HG02981 (cell line): ENCODE data around the gene MAGI1.
"Not testable (repeated sequence)": the region's sequence is repeated elsewhere in the genome, so short reads cannot be mapped to it uniquely, and the experiment has no call there.

Source experiments
- ATAC-seq: cut with Tn5 transposase; IDR thresholded peaks from one replicate; pipeline ENCODE4 v1.9.1; 2021; ENCODE audit warnings: mild to moderate bottlenecking, moderate library complexity; ENCODE audit not compliant: unreplicated experiment

Gene MAGI1

GRCh38 chr3:65557899-65558564 is 480.7 kb downstream of the MAGI1 start:
- ATAC-seq: no peak

GRCh38 chr3:65556934-65557577 is 481.7 kb downstream of the MAGI1 start:
- no peak for ATAC-seq

- ATAC-seq: no peak
These were observed 486.3 kb downstream of the MAGI1 start for GRCh38 chr3:65552434-65552833.

- ATAC-seq: no peak
These were observed 486.8 kb downstream of the MAGI1 start for GRCh38 chr3:65551945-65552344.

GRCh38 chr3:65550137-65550536 is 488.6 kb downstream of the MAGI1 start:
- no peak for ATAC-seq

- no peak for ATAC-seq
These were observed 489.1 kb downstream of the MAGI1 start for GRCh38 chr3:65549626-65549959.

- ATAC-seq: no peak
These were observed 489.7 kb downstream of the MAGI1 start for GRCh38 chr3:65548848-65549625.

- ATAC-seq: no peak
These were observed 493.3 kb downstream of the MAGI1 start for GRCh38 chr3:65545429-65545828.

GRCh38 chr3:65543391-65543790 is 495.3 kb downstream of the MAGI1 start:
- not testable (repeated sequence) for ATAC-seq

GRCh38 chr3:65540666-65541065 is 498.1 kb downstream of the MAGI1 start:
- ATAC-seq: no peak

GRCh38 chr3:65539616-65540015 is 499.1 kb downstream of the MAGI1 start:
- ATAC-seq: no peak

GRCh38 chr3:65538101-65538500 is 500.6 kb downstream of the MAGI1 start:
- ATAC-seq: no peak

GRCh38 chr3:65537109-65537508 is 501.6 kb downstream of the MAGI1 start:
- no peak for ATAC-seq

- ATAC-seq: no peak
These were observed 503.5 kb downstream of the MAGI1 start for GRCh38 chr3:65535260-65535659.

- no peak for ATAC-seq
These were observed 503.9 kb downstream of the MAGI1 start for GRCh38 chr3:65534805-65535204.

GRCh38 chr3:65532749-65533148 is 506.0 kb downstream of the MAGI1 start:
- no peak for ATAC-seq

GRCh38 chr3:65532215-65532614 is 506.5 kb downstream of the MAGI1 start:
- ATAC-seq: no peak

- ATAC-seq: no peak
These were observed 507.2 kb downstream of the MAGI1 start for GRCh38 chr3:65531499-65531898.

- no peak for ATAC-seq
These were observed 512.1 kb downstream of the MAGI1 start for GRCh38 chr3:65526656-65527055.

- no peak for ATAC-seq
These were observed 514.1 kb downstream of the MAGI1 start for GRCh38 chr3:65524584-65524983.

- ATAC-seq: no peak
These were observed 514.8 kb downstream of the MAGI1 start for GRCh38 chr3:65523878-65524277.

- ATAC-seq: no peak
These were observed 517.7 kb downstream of the MAGI1 start for GRCh38 chr3:65521032-65521431.
